GM23338 (cell line): ENCODE data around the gene CD59. TPM values are rescaled to one million over a fixed set of nuclear protein-coding genes. Genes with fewer than 3 reads are reported as not detected.

Source experiments
- ATAC-seq: fragments of 200-7000 bp; cut with Tn5 transposase; 3 replicates; pipeline ENCODE4 v1.9.1; 2020
- DNase-seq: peaks from one replicate; pipeline ENCODE4 v3.0.0-alpha.2; 2015; ENCODE audit warnings: low spot score
- H2AFZ ChIP-seq: fragments of 200-600 bp; sonication (generic); 2 replicates; pipeline ENCODE4 v1.8.0; 2016; ENCODE audit warnings: antibody characterized with exemption, mild to moderate bottlenecking, moderate library complexity
- H3F3A ChIP-seq: fragments of 200-600 bp; sonication (generic); replicated peaks from 2 replicates; pipeline ENCODE4 v1.8.0; 2017; ENCODE audit warnings: antibody characterized with exemption, mixed run types, low read depth
- H3K27ac ChIP-seq: fragments of 200-600 bp; sonication (generic); 2 replicates; pipeline ENCODE4 v1.6.1; 2016; ENCODE audit warnings: low read depth
- H3K27me3 ChIP-seq: fragments of 200-600 bp; sonication (generic); 2 replicates; pipeline ENCODE4 v1.8.0; 2016; ENCODE audit warnings: mild to moderate bottlenecking, mixed run types, moderate library complexity; ENCODE audit not compliant: insufficient read depth
- H3K36me3 ChIP-seq: fragments of 200-600 bp; sonication (generic); 2 replicates; pipeline ENCODE4 v1.8.0; 2016; ENCODE audit warnings: mild to moderate bottlenecking; ENCODE audit not compliant: insufficient read depth
- H3K4me1 ChIP-seq: fragments of 200-600 bp; sonication (generic); 2 replicates; pipeline ENCODE4 v1.8.0; 2016; ENCODE audit warnings: mild to moderate bottlenecking, moderate library complexity; ENCODE audit not compliant: insufficient read depth
- H3K4me2 ChIP-seq: fragments of 200-600 bp; sonication (generic); 2 replicates; pipeline ENCODE4 v1.7.1; 2017; ENCODE audit warnings: mixed run types
- H3K4me3 ChIP-seq: fragments of 200-600 bp; sonication (generic); 2 replicates; pipeline ENCODE4 v1.6.1; 2016; ENCODE audit warnings: mixed run types
- H3K79me2 ChIP-seq: fragments of 200-600 bp; sonication (generic); replicated peaks from 2 replicates; pipeline ENCODE4 v1.8.0; 2017; ENCODE audit warnings: mild to moderate bottlenecking; ENCODE audit not compliant: insufficient read depth
- H3K9me2 ChIP-seq: fragments of 200-600 bp; sonication (generic); 2 replicates; pipeline ENCODE4 v1.8.0; 2017; ENCODE audit not compliant: insufficient read depth
- H4K20me1 ChIP-seq: fragments of 200-600 bp; sonication (generic); replicated peaks from 2 replicates; pipeline ENCODE4 v1.8.0; 2017; ENCODE audit warnings: mild to moderate bottlenecking; ENCODE audit not compliant: insufficient read depth
- H3K27ac Mint-ChIP-seq: 2 replicates; pipeline ENCODE4 v1.8.0; 2020; ENCODE audit warnings: inconsistent platforms, mild to moderate bottlenecking, moderate library complexity, mixed read lengths
- H3K27me3 Mint-ChIP-seq: 3 replicates; pipeline ENCODE4 v1.8.0; 2022; ENCODE audit warnings: low read depth, mild to moderate bottlenecking, moderate library complexity, mixed read lengths, inconsistent platforms; ENCODE audit not compliant: insufficient read depth, poor library complexity
- H3K36me3 Mint-ChIP-seq: 3 replicates; pipeline ENCODE4 v1.8.0; 2021; ENCODE audit warnings: low read depth, mild to moderate bottlenecking, inconsistent platforms, moderate library complexity, mixed read lengths
- H3K4me1 Mint-ChIP-seq: 3 replicates; pipeline ENCODE4 v1.8.0; 2020; ENCODE audit warnings: mild to moderate bottlenecking, inconsistent platforms, mixed read lengths
- H3K4me3 Mint-ChIP-seq: 3 replicates; pipeline ENCODE4 v1.8.0; 2021; ENCODE audit warnings: moderate library complexity, mild to moderate bottlenecking, inconsistent platforms, mixed read lengths
- H3K9me3 Mint-ChIP-seq: 3 replicates; pipeline ENCODE4 v1.8.0; 2020; ENCODE audit warnings: moderate library complexity, mild to moderate bottlenecking, inconsistent platforms, mixed read lengths
- CREB1 ChIP-seq: fragments of 250-450 bp; sonication (Bioruptor Pico); IDR thresholded peaks from 2 replicates; pipeline ENCODE4 v1.5.0; 2020; ENCODE audit warnings: low read depth, mild to moderate bottlenecking, moderate library complexity
- JUNB ChIP-seq: IDR thresholded peaks from one replicate; pipeline ENCODE4 v1.6.1; 2016; ENCODE audit warnings: antibody characterized with exemption; ENCODE audit not compliant: unreplicated experiment
- NANOG ChIP-seq: IDR thresholded peaks from 2 replicates; pipeline ENCODE4 v1.6.1; 2016; ENCODE audit warnings: antibody characterized with exemption, borderline replicate concordance
- STAT1 ChIP-seq: IDR thresholded peaks from one replicate; pipeline ENCODE4 v1.6.1; 2016; ENCODE audit warnings: antibody characterized with exemption; ENCODE audit not compliant: unreplicated experiment
- ZNF114 ChIP-seq: fragments of 250-450 bp; sonication (Bioruptor Pico); IDR thresholded peaks from 2 replicates; pipeline ENCODE4 v1.5.0; 2020; ENCODE audit warnings: mild to moderate bottlenecking, moderate library complexity
- ZNF331 ChIP-seq: fragments of 250-450 bp; sonication (Bioruptor Pico); IDR thresholded peaks from 2 replicates; pipeline ENCODE4 v1.5.0; 2020; ENCODE audit warnings: low read depth, mild to moderate bottlenecking, moderate library complexity
- polyA plus RNA-seq: library from polyadenylated mRNA; unstranded; fragments of >200 nt; fragmentation: Nextera tagmentation; extraction: Ambion mirVana; gene quantifications from 2 replicates; pipeline ENCODE4 v1.2.1, GENCODE V29; 2016
- total RNA-seq: library from RNA; depleted of rRNA; stranded (reverse); fragments of >200 nt; shearing (Covaris generic); gene quantifications from 2 replicates; pipeline ENCODE4 v1.2.3, GENCODE V29; 2014
- TF ChIP-seq, protein P1 (sequence below): fragments of 250-450 bp; sonication (Bioruptor Pico); IDR thresholded peaks from 2 replicates; pipeline ENCODE4 v1.5.0; 2020; ENCODE audit warnings: mild to moderate bottlenecking, moderate library complexity

The CD59 gene
- total and polyA plus RNA-seq, 2 experiments from 2014 or later: 41.5 to 86.6 TPM

DNA sequence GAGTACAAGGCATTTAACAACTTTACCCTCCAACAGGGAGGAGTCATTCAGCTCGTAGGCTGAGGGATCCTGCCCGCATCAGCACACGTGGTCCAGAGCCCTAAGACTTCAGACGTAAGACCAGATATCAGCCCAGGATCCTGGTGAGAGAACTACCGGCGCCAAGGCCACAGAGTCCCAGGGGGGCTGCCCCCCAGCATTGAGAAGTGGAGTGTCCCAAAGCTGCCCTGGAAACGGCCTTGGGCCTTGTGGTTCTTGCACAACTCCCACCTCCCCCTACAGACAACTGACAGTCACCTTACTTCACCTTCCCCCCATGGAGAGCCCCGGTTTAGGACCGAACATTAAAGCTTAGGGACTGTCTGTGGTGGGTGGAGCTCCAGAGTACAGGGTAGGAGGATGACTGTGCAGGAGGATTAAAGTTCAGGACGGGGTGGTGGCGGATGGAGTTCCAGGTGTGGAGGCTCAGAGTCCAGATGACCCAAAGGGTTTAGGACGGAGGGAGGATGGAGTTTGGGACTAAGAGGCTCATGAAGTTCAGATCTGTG lies 36.6 kb downstream of the CD59 start (continued):
- TF ChIP-seq CREB1 (CRISPR knock-in tag) (no peak), JUNB (no peak), NANOG (no peak), STAT1 (no peak)
- TF ChIP-seq, protein P1, sequence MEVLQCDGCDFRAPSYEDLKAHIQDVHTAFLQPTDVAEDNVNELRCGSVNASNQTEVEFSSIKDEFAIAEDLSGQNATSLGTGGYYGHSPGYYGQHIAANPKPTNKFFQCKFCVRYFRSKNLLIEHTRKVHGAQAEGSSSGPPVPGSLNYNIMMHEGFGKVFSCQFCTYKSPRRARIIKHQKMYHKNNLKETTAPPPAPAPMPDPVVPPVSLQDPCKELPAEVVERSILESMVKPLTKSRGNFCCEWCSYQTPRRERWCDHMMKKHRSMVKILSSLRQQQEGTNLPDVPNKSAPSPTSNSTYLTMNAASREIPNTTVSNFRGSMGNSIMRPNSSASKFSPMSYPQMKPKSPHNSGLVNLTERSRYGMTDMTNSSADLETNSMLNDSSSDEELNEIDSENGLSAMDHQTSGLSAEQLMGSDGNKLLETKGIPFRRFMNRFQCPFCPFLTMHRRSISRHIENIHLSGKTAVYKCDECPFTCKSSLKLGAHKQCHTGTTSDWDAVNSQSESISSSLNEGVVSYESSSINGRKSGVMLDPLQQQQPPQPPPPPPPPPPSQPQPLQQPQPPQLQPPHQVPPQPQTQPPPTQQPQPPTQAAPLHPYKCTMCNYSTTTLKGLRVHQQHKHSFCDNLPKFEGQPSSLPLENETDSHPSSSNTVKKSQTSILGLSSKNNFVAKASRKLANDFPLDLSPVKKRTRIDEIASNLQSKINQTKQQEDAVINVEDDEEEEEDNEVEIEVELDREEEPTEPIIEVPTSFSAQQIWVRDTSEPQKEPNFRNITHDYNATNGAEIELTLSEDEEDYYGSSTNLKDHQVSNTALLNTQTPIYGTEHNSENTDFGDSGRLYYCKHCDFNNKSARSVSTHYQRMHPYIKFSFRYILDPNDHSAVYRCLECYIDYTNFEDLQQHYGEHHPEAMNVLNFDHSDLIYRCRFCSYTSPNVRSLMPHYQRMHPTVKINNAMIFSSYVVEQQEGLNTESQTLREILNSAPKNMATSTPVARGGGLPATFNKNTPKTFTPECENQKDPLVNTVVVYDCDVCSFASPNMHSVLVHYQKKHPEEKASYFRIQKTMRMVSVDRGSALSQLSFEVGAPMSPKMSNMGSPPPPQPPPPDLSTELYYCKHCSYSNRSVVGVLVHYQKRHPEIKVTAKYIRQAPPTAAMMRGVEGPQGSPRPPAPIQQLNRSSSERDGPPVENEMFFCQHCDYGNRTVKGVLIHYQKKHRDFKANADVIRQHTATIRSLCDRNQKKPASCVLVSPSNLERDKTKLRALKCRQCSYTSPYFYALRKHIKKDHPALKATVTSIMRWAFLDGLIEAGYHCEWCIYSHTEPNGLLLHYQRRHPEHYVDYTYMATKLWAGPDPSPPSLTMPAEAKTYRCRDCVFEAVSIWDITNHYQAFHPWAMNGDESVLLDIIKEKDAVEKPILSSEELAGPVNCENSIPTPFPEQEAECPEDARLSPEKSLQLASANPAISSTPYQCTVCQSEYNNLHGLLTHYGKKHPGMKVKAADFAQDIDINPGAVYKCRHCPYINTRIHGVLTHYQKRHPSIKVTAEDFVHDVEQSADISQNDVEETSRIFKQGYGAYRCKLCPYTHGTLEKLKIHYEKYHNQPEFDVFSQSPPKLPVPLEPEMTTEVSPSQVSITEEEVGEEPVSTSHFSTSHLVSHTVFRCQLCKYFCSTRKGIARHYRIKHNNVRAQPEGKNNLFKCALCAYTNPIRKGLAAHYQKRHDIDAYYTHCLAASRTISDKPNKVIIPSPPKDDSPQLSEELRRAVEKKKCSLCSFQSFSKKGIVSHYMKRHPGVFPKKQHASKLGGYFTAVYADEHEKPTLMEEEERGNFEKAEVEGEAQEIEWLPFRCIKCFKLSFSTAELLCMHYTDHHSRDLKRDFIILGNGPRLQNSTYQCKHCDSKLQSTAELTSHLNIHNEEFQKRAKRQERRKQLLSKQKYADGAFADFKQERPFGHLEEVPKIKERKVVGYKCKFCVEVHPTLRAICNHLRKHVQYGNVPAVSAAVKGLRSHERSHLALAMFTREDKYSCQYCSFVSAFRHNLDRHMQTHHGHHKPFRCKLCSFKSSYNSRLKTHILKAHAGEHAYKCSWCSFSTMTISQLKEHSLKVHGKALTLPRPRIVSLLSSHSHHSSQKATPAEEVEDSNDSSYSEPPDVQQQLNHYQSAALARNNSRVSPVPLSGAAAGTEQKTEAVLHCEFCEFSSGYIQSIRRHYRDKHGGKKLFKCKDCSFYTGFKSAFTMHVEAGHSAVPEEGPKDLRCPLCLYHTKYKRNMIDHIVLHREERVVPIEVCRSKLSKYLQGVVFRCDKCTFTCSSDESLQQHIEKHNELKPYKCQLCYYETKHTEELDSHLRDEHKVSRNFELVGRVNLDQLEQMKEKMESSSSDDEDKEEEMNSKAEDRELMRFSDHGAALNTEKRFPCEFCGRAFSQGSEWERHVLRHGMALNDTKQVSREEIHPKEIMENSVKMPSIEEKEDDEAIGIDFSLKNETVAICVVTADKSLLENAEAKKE: no peak

DNA sequence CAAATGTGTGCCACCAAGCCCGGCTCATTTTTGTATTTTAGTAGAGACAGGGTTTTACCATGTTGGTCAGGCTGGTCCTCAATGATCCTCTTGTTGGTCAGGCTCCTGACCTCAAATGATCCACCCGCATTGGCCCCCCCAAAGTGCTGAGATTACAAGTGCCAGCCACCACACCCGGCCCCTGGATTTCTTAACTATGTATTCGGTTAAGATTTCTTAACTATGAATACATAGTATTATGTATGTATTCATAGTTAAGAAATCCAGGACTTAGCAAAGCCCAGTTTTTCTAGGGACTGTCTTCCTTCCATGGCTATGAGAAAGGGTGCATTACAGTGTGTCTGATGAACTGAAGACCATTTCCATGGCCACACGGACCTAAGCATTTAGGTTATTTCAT lies 37.3 kb downstream of the CD59 start:
- Histone ChIP-seq H3F3A (no peaks in the 10 kb centered on the region), H3K9me2 (0 out of 2 replicates have a peak, but pooled peaks cover 4% of the 10 kb centered on the region), H4K20me1 (no peaks in the 10 kb centered on the region), H3K27me3 (peaks cover 10% of the 10 kb centered on the region), H3K36me3 (no peaks in the 10 kb centered on the region), H2AFZ (no peak overlapping the region), H3K27ac (no peak overlapping the region), H3K4me2 (no peak overlapping the region), H3K4me3 (no peak overlapping the region), H3K4me1 (peaks cover 17% of the 10 kb centered on the region), H3K79me2 (no peaks in the 10 kb centered on the region)
- H3K36me3 Mint-ChIP-seq: no peaks in the 10 kb centered on the region
- no peak overlapping the region for H3K27ac Mint-ChIP-seq
- no peaks in the 10 kb centered on the region; the same call in 2 of the 3 replicates for H3K9me3 Mint-ChIP-seq
- DNase-seq (no peak), ATAC-seq (no peak)
- peaks cover 12% of the 10 kb centered on the region for H3K27me3 Mint-ChIP-seq
- peaks cover 25% of the 10 kb centered on the region for H3K4me1 Mint-ChIP-seq
- TF ChIP-seq, protein P1: no peak
- no peak for TF ChIP-seq ZNF331 (CRISPR knock-in tag)
- no peak for TF ChIP-seq ZNF114 (CRISPR knock-in tag)
- no peak for TF ChIP-seq JUNB
- no peak for TF ChIP-seq STAT1
- no peak overlapping the region for H3K4me3 Mint-ChIP-seq
